Neural progenitor cell (in vitro differentiated cells): ENCODE results near the gene MTR.

ENCODE experiments used
- EZH2 ChIP-seq: fragments of 200-600 bp; sonication (generic); IDR thresholded peaks from 2 replicates; pipeline ENCODE4 v1.6.1; 2017; ENCODE audit warnings: antibody characterized with exemption, mild to moderate bottlenecking, moderate library complexity
- EZH2phosphoT487 ChIP-seq: fragments of 200-600 bp; sonication (generic); IDR thresholded peaks from 2 replicates; pipeline ENCODE4 v1.6.1; 2017; ENCODE audit warnings: antibody characterized with exemption

- TF ChIP-seq EZH2, result no peak
- TF ChIP-seq EZH2phosphoT487, result no peak
These were observed 41.1 kb downstream of the MTR start for GRCh38 chr1:236836157-236836556.
